GM19324 (cell line): Measurements from ENCODE around the gene GRIA3.

Experiments used
- ATAC-seq: cut with Tn5 transposase; IDR thresholded peaks from one replicate; pipeline ENCODE4 v1.9.1; 2021; ENCODE audit warnings: mild to moderate bottlenecking, moderate library complexity; ENCODE audit not compliant: unreplicated experiment, low FRiP score

The GRIA3 gene

DNA sequence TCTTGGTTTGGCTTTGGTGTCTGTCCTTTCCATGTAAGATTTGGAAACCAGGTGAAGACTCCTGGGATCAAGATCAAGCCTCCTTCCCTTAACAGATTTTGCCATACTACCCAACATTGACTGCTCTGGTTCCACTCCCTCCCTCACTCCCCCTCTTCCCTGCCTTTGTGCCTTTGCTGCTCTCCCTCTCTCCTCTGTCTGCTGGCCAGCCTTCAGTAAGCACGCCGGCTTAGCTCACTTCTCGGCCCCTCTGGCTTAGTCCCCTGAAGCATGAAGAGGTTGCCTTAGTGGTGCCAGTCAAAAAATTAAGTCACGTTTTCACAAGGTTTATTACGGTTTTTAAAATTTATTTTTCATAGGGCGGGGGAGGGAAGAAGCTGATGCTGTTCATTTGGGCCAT lies 6.0 kb downstream of the GRIA3 start:
- ATAC-seq: no peak

- no peak for ATAC-seq
Observed at GRCh38 chrX:123193101-123193500, 9.0 kb downstream of the GRIA3 start.

DNA sequence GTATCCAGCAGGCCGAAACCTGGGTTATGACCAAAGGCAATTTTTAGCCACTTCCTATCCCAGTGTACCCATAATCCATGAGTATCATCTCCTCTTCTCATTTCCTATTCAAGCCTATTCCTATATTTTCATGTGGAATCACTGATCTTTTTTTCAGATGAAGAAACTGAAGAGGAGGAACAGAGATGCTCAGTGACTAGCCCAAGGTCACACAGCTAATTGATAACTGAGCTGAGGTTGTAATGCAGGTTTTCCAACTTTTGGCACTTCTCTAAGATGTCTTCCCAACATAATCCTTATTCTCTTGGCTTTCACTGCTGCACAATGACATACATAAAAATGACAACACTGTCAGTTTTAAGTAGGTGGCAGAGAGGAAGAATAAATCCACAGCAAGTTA lies 15.3 kb downstream of the GRIA3 start:
- no peak for ATAC-seq

- no peak for ATAC-seq
Observed at GRCh38 chrX:123201720-123202119, 17.6 kb downstream of the GRIA3 start.

- ATAC-seq: no peak
Observed at GRCh38 chrX:123202523-123202922, 18.4 kb downstream of the GRIA3 start.

DNA sequence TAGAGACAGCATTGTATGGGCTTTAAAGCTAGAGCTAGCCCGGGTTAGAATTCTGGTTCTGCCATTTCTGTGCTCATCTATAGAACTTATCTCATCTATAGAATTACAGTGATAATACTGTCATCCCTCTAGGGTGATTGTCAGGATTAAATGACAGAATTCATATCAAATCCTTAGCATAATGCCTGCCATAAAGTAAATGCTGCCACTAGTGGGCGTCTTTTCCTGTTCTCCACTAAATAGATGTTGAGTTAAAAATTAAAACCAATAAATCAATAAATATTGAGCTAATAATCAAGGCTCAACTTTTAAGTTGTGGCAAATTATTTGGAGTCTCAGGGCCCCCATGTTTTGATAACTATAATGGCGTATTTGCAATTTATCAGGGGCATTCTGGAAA lies 19.7 kb downstream of the GRIA3 start:
- no peak for ATAC-seq

DNA sequence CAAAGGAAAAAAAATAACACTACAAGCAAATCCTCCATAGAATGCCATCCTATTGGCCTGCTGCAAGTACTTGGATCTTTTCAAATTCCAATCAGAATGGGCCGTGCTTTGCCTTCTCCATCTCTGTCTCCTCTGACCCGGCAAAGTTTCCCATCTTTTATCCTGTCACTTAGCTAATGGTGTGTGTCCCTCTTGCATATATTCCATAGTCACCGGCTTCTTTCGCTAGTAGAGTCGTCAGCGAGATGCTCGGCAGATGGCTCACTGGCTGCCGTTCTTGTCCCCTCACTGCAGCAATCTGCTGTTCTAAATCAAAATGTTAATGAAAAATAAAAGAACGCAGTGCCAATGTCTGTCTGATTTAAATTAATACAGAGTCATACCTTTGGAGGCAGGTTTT lies 22.1 kb downstream of the GRIA3 start:
- ATAC-seq: no peak

- no peak for ATAC-seq
Observed at GRCh38 chrX:123210252-123210651, 26.2 kb downstream of the GRIA3 start.

GRCh38 chrX:123215397-123216089 lies 31.5 kb downstream of the GRIA3 start:
- no peak for ATAC-seq

DNA sequence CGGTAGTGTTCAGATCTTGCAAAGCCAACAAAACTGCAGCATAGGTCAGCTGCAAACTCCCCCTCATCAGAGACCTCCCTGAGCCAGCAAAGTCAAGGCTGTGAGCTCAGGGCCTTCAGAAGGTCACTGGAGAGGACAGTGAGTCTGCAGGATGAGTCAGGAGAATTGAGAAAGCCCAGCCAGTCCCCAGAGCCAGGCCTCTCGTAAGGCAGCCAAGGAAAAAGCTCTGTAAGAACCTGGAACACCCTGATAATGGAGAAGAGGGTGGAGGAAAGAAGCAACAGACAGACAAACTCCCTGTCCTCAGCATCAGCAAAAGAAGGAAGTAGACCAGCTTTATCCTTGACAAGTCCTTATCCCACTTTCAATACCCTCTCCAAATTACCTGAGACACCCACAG lies 33.0 kb downstream of the GRIA3 start:
- ATAC-seq: no peak

GRCh38 chrX:123217728-123218127 lies 33.6 kb downstream of the GRIA3 start:
- ATAC-seq: no peak

DNA sequence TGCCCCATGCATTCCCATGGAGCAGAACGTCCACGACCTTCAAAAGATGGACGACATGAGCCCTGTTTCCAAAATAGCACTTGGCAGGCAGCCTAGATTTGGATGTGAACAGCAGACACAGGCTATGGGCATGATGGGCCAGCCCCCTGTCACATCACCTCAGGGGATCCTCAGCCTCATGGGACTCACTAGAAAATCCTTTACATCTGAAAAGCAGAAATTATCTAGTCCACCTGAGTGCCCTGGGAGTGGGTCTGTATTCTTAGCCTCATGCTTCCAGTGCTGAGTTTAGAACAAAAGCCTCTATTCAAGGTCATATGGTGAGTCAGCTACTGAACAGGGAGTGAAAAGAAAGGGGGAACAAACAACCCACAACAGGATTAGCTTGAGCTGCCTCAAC lies 35.8 kb downstream of the GRIA3 start:
- no peak for ATAC-seq

GRCh38 chrX:123222920-123223319 lies 38.8 kb downstream of the GRIA3 start:
- no peak for ATAC-seq

- no peak for ATAC-seq
Observed at GRCh38 chrX:123223409-123223808, 39.3 kb downstream of the GRIA3 start.

DNA sequence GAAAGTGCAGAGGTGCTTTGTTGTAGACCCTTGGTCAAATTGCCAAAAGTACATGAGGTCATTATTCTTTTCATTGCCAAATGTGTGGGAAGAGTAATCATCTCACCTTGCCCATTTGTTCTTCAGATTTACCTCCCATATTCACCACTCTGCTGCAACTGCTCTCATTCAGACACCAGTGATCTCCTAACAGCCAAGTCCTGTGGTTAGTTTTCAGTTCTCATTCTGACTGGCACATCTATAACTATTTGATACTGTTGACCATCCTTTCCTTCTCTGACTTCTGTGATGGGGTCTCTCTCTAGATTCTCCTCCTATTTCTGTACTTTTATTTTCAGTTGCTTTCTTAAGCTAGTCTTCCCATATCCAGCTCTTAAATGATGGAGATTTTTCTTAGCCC lies 39.8 kb downstream of the GRIA3 start:
- ATAC-seq: peak; percentile 66

GRCh38 chrX:123230798-123231197 lies 46.7 kb downstream of the GRIA3 start:
- no peak for ATAC-seq

DNA sequence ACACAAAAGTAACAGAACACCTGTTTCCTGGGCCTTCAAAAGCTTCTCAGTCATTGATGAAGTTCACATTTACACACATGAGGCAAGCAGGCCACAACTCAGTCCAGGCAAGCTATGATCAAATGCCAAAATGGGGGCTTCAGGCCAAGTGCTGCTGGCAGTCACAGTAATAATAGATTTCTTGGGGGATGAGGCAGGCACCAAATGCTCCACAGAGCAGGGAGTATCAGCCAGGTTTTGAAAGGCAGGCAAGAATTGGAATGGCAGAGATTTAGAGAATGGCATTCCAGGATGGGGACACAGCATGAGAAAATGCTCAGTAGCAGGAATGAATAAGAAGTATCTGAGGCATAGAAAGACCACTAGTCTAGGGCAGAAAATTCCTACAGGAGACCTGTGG lies 52.8 kb downstream of the GRIA3 start:
- no peak for ATAC-seq

GRCh38 chrX:123237271-123237670 lies 53.2 kb downstream of the GRIA3 start:
- no peak for ATAC-seq

GRCh38 chrX:123254457-123254856 lies 70.4 kb downstream of the GRIA3 start:
- ATAC-seq: no peak

- peak; percentile 90 for ATAC-seq
Observed at GRCh38 chrX:123256378-123256777, 72.3 kb downstream of the GRIA3 start.

DNA sequence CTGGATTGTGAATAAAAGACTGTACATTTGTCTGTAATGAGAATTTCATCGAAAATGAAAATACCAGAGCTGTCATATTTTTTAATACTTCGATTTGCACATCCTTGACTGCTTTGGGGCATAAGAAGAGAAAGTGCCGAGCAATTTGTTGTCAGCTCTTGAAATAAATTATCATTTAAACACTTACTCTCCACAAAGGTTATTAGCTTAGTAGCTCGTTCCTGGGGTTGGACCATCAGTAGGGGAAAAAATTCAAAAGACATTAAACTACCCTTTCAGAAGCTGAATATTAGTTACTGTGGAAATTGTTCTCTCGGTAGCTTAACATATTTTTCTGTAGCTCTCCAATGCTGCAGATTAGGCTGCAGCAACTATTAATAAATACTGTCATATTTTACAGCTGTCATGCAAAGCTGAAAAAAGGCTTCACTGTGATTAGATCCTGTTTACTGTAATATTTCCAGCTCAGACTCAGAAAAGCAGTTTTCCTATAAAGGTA lies 76.9 kb downstream of the GRIA3 start:
- ATAC-seq: no peak

GRCh38 chrX:123263270-123263669 lies 79.2 kb downstream of the GRIA3 start:
- ATAC-seq: no peak

- ATAC-seq: no peak
Observed at GRCh38 chrX:123263747-123264146, 79.7 kb downstream of the GRIA3 start.
